Measurements from ENCODE around the gene TOR3A. TPM values are rescaled to one million over a fixed set of nuclear protein-coding genes. Genes with fewer than 3 reads are reported as not detected.
A peak's percentile ranks its signal among the peaks of the same experiment; 100 is the strongest.

The TOR3A gene
- total and polyA plus RNA-seq, 2 of the 13 experiments (the other 11 are each of a cell fraction or from before 2014, with no cell fraction given), result 14.7 to 28.4 TPM

GRCh38 chr1:179104611-179105250, 22.9 kb downstream of the TOR3A start (continued):
- TF ChIP-seq ZNF18 (CRISPR knock-in tag; IDR thresholded peaks at IDR 0.05; ENCODE audit: insufficient replicate concordance), result no peak
- no peak for TF ChIP-seq ZNF431 (CRISPR knock-in tag; IDR thresholded peaks at IDR 0.05; ENCODE audit: borderline replicate concordance, low read depth)
- TF ChIP-seq HOXA7 (CRISPR knock-in tag; IDR thresholded peaks at IDR 0.05), result no peak
- TF ChIP-seq ZNF790 (CRISPR knock-in tag; IDR thresholded peaks at IDR 0.05; ENCODE audit: borderline replicate concordance), result no peak
- TF ChIP-seq SP2 (CRISPR knock-in tag; IDR thresholded peaks at IDR 0.05), result no peak
- no peak for TF ChIP-seq ZBTB44 (CRISPR knock-in tag; IDR thresholded peaks at IDR 0.05)
- TF ChIP-seq ZNF569 (CRISPR knock-in tag; IDR thresholded peaks at IDR 0.05; ENCODE audit: borderline replicate concordance), result no peak
- TF ChIP-seq HNF1B (CRISPR knock-in tag; IDR thresholded peaks at IDR 0.05), result peak; percentile 60; the same call in 1 of the 2 replicates
- TF ChIP-seq NPAS2 (CRISPR knock-in tag; IDR thresholded peaks at IDR 0.05; ENCODE audit: borderline replicate concordance), result no peak
- no peak for TF ChIP-seq NBN (conservative IDR thresholded peaks at IDR 0.05)
- TF ChIP-seq ZSCAN9 (CRISPR knock-in tag; IDR thresholded peaks at IDR 0.05; ENCODE audit: borderline replicate concordance), result peak; percentile 86
- TF ChIP-seq ZNF260 (CRISPR knock-in tag; IDR thresholded peaks at IDR 0.05; ENCODE audit: borderline replicate concordance, low read depth), result no peak
- TF ChIP-seq SMAD9 (CRISPR knock-in tag; IDR thresholded peaks at IDR 0.05), result no peak
- TF ChIP-seq SPEN (CRISPR knock-in tag; IDR thresholded peaks at IDR 0.05; ENCODE audit: low read depth), result peak; percentile 73; the same call in 1 of the 2 replicates
- TF ChIP-seq ZBTB8A (CRISPR knock-in tag; IDR thresholded peaks at IDR 0.05; ENCODE audit: borderline replicate concordance, low read depth), result no peak
- TF ChIP-seq ZFP82 (CRISPR knock-in tag; IDR thresholded peaks at IDR 0.05; ENCODE audit: borderline replicate concordance), result peak; percentile 84; the same call in 1 of the 2 replicates
- TF ChIP-seq NR2C2 (CRISPR knock-in tag; IDR thresholded peaks at IDR 0.05; ENCODE audit: borderline replicate concordance), result peak; percentile 85
- peak; percentile 86 for TF ChIP-seq MEIS2 (CRISPR knock-in tag; IDR thresholded peaks at IDR 0.05)
- TF ChIP-seq AGO2 (optimal IDR thresholded peaks at IDR 0.05; ENCODE audit: low read depth, low read length), result no peak

Measured in HepG2 (cell line).